CD4-positive, alpha-beta T cell treated with Interleukin-10 for 1 hour (primary cell): ENCODE results near the gene PLPP4.

Experiments
- DNase-seq: peaks from one replicate; pipeline ENCODE4 v3.0.0-alpha.2; 2020

The PLPP4 gene

GRCh38 chr10:120582753-120583152, 125.7 kb downstream of the PLPP4 start:
- no peak for DNase-seq

DNA sequence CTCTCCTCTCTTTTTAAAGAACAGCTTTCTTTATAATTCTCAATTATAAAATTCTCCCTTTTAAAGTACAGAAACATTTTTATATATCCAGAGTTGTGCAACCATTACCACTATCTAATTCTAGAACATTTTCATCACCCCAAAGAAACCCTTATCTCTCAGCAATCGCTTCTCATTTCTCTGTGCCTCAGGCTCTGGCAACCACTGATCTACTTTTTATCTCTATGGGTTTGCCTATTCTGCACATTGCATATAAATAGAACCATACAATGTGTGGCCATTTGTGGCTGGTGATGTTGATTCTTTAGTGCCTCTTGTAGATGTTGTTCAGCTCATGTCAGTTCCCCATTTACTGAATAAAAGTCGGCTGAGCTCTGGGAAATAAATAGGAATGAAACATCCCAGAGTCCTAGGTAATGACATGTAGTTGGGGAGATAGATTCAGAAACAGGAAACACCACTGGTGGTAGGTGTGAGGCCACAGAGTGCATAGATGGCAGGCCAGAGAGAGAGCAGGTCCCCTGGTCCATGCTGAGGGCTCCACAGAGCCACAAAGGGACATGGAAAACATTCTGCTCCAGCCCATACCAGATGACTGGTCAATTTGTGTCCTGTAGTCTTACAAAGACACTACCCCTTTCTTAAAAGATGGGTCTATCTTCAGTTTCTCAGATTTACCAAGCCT, 126.5 kb downstream of the PLPP4 start:
- DNase-seq: no peak

DNA sequence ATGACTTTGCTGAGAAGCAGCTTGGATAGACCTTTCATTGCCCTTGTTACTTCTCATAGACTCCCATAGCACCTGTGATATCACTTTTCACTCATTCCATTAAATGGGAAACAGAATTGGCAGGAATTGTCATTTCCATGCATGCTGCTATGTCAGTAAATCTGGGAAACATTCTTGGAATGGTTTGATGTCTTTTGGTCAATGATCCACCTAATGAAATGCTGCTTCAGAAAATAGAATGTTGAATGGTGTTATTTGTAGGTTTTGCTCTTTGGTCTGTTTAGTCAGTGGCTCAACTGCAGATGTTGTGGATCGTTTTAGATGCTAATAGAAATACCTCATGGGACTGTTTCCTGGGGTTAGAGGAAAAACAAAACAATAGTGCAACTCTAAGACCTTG, 127.8 kb downstream of the PLPP4 start:
- DNase-seq: no peak

- no peak for DNase-seq
These were observed 129.4 kb downstream of the PLPP4 start for GRCh38 chr10:120586471-120586872.

GRCh38 chr10:120587061-120587460, 130.0 kb downstream of the PLPP4 start:
- no peak for DNase-seq

- no peak for DNase-seq
These were observed 131.3 kb downstream of the PLPP4 start for GRCh38 chr10:120588311-120588710.

GRCh38 chr10:120593693-120594092, 136.7 kb downstream of the PLPP4 start:
- DNase-seq: no peak

GRCh38 chr10:120597902-120598301, 140.9 kb downstream of the PLPP4 start:
- no peak for DNase-seq

DNA sequence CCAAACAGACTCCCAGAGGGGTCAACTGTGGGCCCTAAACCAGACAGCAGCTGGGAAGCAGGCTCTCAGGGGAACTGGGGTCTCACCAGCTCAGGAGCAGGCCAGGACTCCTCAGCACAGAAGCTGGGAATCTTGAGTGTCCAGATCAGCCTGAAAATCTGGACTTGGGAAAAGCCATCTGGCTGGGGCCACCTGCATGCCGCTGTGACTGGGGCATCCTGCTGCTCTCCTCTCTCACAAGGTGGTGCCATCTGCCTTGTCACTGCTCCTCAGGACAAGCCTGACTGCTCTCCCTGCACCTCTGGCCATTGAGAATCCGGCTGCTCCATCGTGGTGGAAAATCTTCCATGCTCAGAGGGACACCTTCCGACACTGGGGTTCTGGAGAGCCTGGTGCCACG, 141.4 kb downstream of the PLPP4 start:
- DNase-seq: no peak

DNA sequence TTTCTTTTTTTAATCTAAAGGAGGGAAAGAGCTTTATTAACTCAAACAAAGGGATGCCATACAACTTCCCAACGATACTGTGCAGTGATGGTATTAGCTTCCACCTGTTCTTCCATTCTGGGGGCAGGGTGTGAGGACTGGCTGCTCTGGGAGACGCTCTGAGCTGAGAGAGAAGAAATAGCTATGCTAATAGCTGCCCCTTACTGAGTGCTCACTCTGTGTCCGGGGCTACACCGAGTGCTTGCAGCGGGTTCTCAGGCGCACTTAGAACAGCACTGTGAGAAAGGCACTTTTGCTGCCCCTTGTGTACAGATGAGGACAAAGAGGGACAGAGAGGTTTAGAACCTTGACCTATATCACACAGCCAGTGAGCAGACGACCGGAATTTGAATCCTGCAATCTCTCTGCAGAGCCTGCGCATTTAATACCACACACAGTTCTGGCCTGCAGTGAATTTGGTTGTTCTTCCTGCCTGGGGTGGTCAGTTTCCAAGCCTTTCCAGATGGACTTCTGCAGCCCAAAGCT, 142.2 kb downstream of the PLPP4 start:
- no peak for DNase-seq

- DNase-seq: no peak
These were observed 144.0 kb downstream of the PLPP4 start for GRCh38 chr10:120600871-120601649.

- no peak for DNase-seq
These were observed 145.0 kb downstream of the PLPP4 start for GRCh38 chr10:120601999-120602398.

DNA sequence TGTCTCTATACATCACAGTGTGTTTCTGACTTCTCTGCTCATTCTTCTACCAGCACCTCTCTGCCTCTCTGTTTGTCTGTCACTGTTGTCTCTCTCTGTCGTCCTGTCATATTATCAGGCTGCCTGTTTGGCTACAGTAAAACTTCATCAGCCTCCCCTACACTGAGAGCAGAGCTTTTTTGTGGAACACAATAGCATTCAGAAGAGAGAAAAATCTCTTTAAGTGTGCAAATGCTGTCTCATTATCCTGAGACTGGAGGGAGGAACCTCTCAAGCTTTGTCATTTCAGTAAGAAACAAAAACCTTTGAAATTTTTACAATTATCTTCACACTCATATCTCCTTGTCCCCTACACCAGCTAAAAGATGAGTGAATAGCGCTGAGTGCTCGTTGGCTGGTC, 148.4 kb downstream of the PLPP4 start:
- DNase-seq: no peak

DNA sequence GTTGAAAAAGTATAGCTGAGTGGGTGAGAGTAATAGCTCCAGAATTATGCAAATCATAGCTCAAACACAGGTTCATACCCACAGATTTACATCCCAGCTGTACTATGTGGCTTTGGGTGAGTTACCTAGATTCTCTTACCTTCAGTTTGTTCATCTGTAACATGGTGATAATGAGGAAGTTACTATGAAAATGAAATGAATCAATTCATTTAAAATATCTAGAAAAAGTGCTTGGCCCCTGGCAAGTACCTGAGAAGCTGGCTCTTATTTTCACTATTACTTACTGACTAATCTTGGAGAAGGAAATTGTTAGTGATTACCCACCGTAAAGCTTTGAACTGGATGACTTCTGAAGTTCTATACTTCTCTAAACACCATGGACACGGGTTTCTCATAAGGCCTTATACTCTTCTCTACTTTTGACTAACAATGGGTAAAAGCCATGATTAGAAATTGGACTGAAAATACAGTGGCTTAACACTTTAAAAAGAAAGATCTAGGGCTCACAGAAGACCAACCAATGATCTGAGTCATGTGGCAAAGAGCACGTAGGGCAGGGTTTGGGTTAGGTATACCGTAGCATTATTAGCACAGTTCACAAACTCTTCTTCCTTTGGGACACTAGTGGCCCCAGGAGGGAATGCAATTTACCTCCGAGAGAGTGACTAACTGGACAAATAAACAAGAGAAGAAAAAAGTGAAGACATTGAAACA, 149.2 kb downstream of the PLPP4 start:
- no peak for DNase-seq

- DNase-seq: no peak
These were observed 150.1 kb downstream of the PLPP4 start for GRCh38 chr10:120607016-120607709.

- DNase-seq: no peak
These were observed 151.0 kb downstream of the PLPP4 start for GRCh38 chr10:120607710-120608703.

- DNase-seq: no peak
These were observed 152.0 kb downstream of the PLPP4 start for GRCh38 chr10:120609006-120609405.

- DNase-seq: no peak
These were observed 153.8 kb downstream of the PLPP4 start for GRCh38 chr10:120610791-120611190.

- no peak for DNase-seq
These were observed 155.7 kb downstream of the PLPP4 start for GRCh38 chr10:120612756-120613155.

GRCh38 chr10:120613180-120613579, 156.2 kb downstream of the PLPP4 start:
- no peak for DNase-seq

GRCh38 chr10:120614680-120615079, 157.7 kb downstream of the PLPP4 start:
- DNase-seq: no peak
